ENCODE data around the gene SLC16A1.
A peak's percentile ranks its signal among the peaks of the same experiment; 100 is the strongest.
"Not testable (repeated sequence)": the region's sequence is repeated elsewhere in the genome, so short reads cannot be mapped to it uniquely, and the experiment has no call there.

The SLC16A1 gene

GRCh38 chr1:112982853-112983536 lies 27.0 kb upstream of the SLC16A1 start:
- TF ChIP-seq CTCF (IDR thresholded peaks at IDR 0.05; ENCODE audit: insufficient read depth, low read depth, low read length, missing control alignments) = no peak
- no peak overlapping the region for H3K4me3 ChIP-seq (ENCODE audit: low read depth, low read length)
- peak; percentile 10 for DNase-seq (ENCODE audit: low read depth)

DNA sequence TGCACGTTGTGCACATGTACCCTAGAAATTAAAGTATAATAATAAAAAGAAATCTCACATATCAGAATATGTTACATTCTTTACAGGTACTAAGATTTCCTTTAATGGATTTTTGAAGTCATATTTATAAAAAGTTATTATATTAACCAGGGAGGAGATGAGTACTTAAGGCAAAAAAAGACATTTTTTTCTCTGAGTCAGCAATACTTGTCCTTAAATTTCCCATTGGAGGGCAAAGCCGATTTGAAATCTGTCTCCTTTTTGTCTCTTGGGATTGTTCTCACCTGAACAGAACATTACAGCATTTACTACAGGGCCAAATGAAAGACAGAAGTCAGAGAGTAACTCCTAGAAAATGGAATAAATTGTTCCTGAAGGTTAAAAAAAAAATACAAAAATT lies 26.3 kb upstream of the SLC16A1 start:
- no peak for TF ChIP-seq CTCF (IDR thresholded peaks at IDR 0.05; ENCODE audit: insufficient read depth, low read depth, low read length, missing control alignments)
- no peak overlapping the region for H3K4me3 ChIP-seq (ENCODE audit: low read depth, low read length)
- no peak for DNase-seq (ENCODE audit: low read depth)

GRCh38 chr1:112981834-112982233 lies 25.8 kb upstream of the SLC16A1 start:
- DNase-seq (ENCODE audit: low read depth); H3K4me3 ChIP-seq (ENCODE audit: low read depth, low read length): not testable (repeated sequence)

GRCh38 chr1:112981426-112981825 lies 25.4 kb upstream of the SLC16A1 start:
- H3K4me3 ChIP-seq (ENCODE audit: low read depth, low read length) = no peak overlapping the region
- DNase-seq (ENCODE audit: low read depth) = no peak
- TF ChIP-seq CTCF (IDR thresholded peaks at IDR 0.05; ENCODE audit: insufficient read depth, low read depth, low read length, missing control alignments) = no peak

DNA sequence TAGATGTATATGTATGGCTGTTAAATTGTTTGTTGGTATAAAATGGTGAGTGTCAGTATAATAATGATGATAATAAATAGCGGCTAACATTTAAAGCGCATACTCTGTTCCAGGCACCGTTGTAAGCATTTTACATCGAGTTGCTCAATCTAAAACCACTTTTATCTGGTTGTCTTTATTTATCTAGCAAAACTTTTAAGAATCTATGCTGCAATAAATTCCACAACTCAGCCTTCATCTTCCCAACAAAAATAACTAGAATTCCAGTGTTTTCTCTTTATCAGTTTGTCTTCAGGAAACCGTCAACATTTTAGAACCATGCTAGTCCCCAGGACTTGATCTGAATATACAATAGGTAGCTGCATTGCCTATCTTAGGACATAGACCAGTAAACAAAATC lies 19.3 kb upstream of the SLC16A1 start:
- no peak overlapping the region for H3K4me3 ChIP-seq (ENCODE audit: low read depth, low read length)
- no peak for TF ChIP-seq CTCF (IDR thresholded peaks at IDR 0.05; ENCODE audit: insufficient read depth, low read depth, low read length, missing control alignments)
- DNase-seq (ENCODE audit: low read depth) = no peak

GRCh38 chr1:112974646-112975045 lies 18.6 kb upstream of the SLC16A1 start:
- no peak for TF ChIP-seq CTCF (IDR thresholded peaks at IDR 0.05; ENCODE audit: insufficient read depth, low read depth, low read length, missing control alignments)
- DNase-seq (ENCODE audit: low read depth) = no peak
- no peak overlapping the region for H3K4me3 ChIP-seq (ENCODE audit: low read depth, low read length)

- TF ChIP-seq CTCF (IDR thresholded peaks at IDR 0.05; ENCODE audit: insufficient read depth, low read depth, low read length, missing control alignments) = no peak
- DNase-seq (ENCODE audit: low read depth) = no peak
- no peak overlapping the region for H3K4me3 ChIP-seq (ENCODE audit: low read depth, low read length)
These were observed 17.8 kb upstream of the SLC16A1 start for GRCh38 chr1:112973788-112974187.
